Cerebellar nuclear complex (tissue), 1 donor: ENCODE results near the gene TEAD1.
"Not testable (repeated sequence)": the region's sequence is repeated elsewhere in the genome, so short reads cannot be mapped to it uniquely, and the experiment has no call there.

Experiments used
- DNase-seq, 2 experiments: peaks; one replicate each; lab custom pipeline; 2025; lab: John Stamatoyannopoulos, UW

The TEAD1 gene

DNA sequence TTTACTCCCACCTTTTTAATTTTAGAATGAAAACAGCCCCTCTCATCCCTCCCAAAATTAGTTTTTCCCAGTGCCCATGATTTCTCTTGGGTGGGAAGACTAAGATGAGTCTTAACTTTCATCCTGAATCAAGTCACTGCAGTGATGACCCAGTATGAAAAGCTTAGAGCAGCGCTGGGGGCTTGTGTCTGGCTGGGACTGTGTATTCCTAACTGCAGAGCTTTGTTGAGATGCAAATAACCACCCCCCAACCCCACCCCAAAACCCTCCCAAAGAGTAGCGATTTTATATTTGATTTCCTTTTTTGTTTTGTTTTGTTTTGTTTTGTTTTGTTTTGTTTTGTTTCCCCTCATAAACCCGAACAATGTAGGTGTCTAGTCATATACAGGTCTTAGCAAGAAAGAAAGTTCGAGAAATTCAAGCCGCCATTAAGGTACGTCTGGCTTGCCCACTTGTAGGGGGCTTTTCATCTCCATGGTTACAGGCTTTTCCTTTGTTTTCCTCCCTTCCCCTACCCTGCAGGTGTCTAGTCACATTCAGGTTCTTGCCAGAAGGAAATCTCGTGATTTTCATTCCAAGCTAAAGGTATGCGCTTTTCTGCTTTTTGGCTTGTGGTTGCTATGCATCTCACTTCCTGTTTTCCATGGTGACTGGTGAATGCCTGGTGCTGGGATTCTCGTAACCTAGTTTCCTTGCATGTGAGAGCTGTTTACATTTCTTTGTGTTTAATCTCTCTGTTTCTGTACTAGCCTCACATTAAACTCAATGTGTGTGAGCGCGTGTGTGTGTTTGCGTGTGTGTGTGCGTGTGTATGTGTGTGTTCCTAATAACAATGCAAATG, 190.3 kb downstream of the TEAD1 start:
- no peak for DNase-seq

DNA sequence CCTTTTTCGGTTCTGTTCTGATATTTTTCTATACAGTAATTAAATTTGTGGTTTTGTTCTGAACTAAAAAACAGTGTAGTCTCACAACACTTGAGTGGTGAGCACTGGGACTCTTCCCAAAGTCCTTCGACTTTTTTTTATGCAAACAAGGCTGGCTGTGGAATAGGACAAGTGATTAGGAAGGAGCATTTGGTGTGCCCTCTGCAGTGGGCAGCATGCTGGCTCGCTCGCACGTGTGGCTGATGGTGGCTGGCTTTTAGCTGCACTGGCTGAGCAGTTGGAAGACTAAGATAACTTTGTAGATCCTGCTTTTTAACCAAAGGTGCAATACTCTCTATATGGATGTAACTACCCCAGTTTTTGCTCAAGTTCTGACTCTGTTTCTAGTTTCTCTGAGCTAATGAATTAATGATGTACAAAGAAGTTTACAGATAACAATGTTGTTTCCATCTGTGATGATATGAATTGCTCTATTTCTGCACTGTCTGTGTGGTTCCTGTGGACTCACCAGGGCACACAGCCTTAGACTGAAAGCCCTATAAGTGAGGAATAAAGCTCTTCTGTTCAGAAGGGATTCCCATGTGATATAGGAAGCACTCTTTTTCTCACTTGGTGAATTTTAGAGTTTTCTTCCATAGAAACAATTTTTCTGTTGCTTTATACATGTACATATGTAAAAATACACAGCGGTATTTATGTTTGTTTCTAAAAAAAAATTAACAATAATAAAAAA, 191.8 kb downstream of the TEAD1 start:
- peak in 1 of 2 experiments; percentile 28 for DNase-seq

DNA sequence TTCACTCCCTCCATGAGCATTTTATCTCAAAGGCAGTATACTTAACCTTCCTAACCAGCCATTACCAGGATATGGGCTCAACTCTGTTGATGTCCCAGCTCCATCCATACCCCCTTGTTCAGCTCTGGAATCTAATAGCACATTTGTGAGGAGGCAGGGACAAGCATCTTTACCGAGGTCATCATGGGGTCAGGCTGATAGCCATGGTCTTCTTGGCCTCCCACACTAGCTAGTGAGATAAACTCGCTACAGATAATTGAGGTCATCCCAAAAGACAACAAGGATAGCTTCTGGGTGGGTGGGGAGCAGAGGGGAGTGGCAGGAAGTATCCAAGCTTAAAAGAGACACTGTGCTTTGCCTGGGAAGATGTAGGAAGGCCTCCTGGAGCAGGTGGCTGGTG, 193.3 kb downstream of the TEAD1 start:
- DNase-seq, result no peak

DNA sequence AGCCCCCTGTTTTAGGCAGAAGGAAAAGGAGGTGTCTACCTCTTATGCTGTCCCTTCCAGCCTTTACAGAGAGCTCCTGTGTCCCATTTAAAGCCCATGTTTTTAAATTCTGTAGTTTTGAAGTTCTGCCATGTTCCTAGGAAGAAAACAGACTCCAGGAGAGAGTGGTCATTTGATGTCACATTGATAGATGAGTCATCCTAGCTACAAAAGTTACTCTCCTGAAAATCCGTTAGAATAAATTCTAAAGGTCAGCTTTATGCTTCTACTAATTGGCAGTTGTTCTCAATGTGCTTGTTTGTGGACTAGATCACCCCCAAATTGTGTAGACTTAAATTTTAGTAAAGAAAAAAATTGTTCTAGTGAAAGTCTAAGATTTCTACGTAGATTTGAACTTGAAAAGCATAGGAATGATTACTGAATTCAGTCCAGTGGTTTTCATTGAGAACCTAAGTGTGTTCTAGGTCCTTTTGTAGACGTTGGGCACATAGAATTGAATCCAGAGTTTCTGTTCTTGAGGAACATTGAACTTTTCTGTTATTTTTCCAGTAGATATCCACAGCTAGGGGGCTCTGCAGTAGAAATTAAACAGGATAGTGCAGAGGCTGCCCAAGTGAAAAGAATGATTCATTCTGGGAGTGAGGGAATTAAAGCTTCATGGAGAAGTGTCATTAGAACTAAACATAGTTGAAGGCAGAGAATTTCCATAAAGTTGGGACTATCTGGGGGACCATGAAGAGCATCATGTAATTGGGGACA, 194.3 kb downstream of the TEAD1 start:
- DNase-seq, result no peak

DNA sequence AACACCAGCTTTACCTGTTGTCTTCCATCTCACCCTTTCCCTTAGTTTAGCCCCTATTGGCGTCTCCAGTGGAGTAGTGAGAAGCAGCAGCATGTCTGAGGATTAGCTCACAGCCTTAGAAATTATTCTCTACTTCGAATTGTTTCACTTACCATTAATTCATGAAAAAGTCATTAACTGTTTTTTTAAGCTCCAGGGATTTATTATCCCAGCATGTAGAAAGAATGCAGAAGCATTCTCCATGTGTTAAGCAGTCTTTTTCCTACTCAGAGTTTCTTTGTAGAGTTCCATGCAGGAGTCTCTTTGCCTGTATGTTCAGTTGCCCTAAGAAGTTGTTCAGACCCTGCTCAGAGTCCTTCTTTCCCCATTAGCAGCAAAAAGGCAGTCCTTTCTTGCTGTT, 197.0 kb downstream of the TEAD1 start:
- no peak for DNase-seq

DNA sequence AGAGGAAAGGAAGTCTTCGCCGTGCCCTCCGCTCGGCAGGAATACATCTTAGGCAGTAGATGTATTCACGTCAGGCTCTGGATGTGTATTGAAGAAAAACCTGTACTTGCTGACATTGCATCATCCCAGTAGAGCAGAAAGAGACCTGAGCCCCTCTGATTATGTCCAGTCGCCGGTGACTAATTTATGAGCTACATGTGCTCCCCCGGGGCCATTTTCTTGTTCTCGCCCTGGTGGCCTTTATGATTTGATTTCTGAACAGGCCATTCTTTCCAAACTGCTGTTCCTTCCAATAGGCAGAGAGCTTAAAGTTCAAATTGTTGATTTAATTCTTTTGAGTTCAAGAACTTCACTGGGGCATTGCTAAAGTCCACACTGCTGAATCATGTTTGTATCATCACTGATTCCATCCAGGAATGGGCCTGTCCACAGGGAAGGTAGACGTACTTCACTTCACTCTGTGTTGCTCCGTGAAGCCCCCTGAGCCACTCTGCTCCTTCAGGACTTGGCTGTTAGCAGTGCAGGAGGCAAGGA, 197.6 kb downstream of the TEAD1 start:
- no peak for DNase-seq

DNA sequence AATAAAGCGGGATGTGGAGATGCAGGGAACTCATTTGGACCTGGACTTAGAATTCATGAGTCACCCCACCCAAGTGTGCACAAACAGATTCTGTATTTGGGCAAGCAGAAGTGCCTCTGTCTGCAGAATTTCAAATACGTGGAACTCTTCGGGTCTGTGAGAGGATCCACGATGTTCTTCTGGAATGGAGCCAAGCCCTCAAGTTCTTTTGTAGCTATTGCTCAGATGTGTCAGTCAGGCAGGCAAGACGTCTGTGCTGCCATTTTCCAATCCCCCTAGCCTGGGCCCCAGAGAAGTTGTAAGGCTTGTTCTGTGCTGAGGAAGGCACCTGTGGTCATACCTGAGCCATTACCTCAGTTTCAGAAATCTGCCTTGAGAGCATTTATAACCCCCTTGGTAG, 202.1 kb downstream of the TEAD1 start:
- no peak for DNase-seq

DNA sequence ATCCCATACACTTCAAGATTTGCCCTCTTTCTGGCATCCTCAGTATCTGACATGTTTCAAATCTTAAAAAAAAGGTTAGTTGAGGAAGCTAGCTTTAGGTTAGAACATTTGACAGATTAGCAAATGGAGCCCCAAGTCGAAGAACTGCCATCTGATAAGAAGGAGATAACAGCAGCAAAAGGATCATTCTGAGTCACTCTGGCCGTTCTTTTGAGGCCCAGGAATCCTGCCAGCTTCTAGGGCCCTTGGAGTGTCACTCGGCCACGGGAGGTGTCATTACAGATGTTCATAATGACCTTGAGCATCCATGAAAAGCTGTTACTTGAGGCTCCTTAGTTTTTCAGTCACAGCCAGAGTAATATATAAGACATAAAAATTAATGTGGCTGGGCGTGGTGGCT, 202.8 kb downstream of the TEAD1 start:
- no peak for DNase-seq

DNA sequence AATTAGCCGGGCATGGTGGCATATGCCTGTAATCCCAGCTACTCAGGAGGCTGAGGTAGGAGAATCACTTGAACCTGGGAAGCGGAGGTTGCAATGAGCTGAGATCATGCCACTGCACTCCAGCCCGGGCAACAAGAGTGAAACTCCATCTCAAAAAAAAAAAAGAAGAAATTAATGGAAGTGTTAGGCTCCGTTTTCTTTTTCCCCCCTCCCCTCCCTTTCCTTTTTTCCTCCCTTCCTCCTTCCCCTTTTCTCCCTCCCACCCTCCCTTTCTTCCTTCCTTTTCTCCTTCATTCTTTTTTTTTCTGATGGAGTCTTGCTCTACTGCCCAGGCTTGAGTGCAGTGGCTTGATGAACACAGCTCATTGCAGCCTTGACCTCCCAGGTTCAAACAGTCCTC, 203.3 kb downstream of the TEAD1 start:
- not testable (repeated sequence) for DNase-seq

DNA sequence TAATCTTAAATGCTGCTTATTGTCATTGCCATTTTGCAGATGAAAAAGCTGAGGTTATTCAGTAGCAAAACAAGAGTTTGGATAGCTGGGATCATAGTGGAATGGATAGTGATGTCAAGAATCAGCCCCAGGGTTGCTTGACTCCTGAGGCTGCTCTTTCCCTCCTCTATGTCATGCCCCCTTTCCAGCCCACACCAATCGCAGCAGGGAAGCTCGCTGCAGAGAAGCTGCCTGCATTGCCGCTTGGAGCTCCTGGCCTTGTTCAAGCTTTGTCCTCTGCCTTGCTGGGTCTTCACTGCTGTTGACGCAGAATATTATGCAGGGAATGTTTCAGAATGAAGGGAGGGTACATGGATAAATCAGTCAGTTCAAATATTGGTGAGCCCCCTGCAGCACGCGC, 206.1 kb downstream of the TEAD1 start:
- DNase-seq, result no peak

DNA sequence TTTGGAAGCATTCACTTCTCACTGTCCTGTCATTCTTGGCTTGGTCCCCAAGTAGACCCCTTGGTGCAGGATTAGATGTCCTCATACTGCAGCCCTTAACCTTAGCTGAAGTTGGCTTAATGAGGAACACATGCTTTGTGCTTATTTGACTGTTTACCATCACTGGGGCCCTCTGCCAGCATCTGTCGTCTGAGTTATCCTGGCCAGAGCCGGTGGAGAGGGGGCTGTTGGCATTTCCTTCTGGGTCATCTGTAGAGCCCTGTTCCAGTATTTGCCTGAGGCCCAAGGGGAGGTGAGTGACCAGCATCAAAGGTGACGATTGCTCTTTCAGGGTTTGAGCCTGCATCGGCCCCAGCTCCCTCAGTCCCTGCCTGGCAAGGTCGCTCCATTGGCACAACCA, 208.4 kb downstream of the TEAD1 start:
- no peak for DNase-seq

DNA sequence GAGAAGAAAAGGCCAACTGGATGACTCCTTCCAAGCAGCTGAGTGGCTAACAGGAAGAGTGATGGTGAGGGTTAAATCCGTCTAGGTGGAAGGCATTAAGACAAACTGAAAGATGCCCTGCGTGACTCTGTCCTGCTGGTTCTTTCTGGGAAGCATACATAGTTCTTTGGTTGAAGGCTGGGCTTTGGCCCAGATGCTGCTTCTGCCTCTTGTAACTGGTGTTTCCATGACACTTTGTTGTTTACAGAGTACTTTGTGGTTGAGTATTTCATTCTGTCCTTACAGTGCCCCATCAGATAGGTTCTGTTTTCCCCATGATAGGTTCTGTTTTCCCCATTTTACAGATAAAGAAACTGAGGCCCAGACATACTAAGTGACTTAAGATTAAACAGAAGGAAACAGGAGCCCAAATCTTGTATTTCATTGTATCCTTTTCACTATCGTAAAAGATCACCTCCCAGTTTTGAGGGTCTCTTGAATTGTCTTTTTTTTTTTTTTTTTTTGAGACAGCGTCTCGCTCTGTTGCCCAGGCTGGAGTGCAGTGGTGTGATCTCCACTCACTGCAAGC, 210.6 kb downstream of the TEAD1 start:
- no peak for DNase-seq

DNA sequence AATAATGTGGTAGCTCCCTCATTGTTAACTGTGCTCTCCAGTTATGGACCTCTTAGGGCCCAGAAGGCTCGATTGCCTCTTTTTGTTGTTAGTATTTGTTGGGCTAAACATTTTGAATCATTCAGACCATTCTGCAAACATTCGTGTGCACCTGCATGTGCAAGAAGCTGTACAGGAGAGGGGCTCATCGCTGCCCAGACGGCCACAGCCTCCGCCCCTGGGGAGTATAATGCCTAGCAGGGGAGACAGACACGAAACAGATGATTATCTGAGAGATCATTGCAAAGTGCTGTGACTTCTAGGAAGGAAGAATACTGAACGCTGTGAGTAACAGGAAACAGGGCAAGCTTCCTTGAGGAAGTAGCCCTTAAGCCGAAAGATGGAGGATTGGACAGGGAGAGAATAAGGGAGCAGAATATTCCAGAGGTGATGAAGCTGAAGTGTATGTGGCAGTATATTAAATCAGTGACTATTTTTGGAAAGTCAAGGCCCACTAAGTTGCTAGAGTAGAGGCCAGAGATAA, 211.6 kb downstream of the TEAD1 start:
- DNase-seq, result no peak

DNA sequence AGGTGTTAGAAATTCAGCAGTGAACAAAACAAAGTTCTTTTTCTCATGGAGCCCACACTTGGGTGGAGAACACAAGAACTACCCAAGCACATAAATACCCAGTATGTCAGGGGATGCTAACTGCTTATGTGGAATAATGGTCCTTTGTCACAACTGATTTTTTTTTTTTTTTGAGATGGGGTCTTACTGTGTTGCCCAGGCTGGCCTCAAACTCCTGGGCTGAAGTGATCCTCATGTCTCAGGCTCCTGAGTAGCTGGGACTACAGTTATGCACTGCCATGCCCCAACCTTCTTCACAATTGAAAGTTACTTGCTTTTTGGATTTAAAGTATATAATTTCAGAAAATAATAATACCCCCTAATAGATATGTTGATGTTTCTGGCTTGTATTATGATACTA, 212.3 kb downstream of the TEAD1 start:
- no peak for DNase-seq

DNA sequence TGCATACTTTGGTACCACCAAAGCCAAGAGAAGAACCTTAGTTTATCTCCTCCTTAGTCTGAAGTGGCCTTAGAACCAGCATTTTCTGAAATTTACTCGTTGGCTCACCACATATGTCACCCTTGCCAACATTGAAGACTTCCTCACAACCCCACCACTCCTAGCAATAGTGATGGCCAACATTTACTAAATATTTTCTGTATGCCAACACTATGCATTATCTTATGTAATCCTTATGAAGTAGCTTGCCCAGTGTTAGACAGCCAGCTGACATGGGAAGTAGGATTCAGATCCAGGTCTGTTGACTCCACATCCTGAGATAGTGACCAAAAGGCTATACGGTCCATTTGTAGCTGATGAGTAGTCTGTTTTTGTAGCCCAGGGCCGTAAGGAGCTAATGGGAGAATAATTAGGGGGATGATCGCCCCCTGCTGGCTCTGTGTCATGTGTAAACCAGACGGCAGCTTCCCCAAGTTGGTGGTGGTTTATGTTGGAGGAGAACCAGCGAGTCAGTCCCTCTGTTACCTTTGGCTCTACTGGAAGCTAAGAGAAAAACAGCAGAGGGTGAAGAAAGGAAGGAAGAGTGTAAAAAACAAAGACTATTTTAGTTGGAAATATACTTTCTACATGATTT, 214.4 kb downstream of the TEAD1 start:
- no peak for DNase-seq

DNA sequence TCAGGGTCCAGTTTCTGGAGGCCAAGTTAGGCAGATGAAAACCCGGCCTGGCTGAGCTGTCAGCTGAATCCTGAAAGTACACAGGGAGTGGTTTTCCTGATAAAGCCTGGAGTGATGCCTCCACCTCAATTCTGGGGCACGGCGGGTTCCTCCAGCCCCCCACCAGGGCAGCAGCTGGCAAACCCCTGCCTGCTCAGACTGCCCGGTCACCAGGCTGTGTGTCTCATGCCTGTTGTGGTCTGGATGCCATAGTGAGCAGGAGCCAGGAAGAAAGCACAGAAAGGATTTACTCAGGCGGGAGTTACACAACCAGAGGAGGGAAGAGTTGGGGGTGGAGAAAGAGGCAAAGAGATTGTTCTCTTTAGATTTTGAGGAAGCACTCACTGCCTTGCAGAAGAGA, 215.0 kb downstream of the TEAD1 start:
- no peak for DNase-seq

DNA sequence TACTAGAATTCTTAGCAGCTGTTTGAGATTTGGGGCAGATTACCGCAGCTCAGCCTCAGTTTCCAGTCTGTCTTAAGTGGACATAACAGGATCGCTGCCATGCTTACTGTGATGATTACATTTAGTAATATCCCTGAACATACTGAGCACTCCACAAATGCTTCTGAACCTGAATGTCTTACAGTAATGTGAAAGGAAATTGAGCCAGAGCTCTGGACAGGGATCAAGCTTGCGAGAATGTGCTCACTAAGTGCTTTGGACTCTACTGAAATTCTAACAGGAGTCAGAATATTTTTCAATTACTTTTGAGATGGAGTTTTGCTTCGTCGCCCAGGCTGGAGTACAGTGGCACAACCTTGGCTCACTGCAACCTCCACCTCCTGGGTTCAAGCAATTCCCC, 216.3 kb downstream of the TEAD1 start:
- no peak for DNase-seq

DNA sequence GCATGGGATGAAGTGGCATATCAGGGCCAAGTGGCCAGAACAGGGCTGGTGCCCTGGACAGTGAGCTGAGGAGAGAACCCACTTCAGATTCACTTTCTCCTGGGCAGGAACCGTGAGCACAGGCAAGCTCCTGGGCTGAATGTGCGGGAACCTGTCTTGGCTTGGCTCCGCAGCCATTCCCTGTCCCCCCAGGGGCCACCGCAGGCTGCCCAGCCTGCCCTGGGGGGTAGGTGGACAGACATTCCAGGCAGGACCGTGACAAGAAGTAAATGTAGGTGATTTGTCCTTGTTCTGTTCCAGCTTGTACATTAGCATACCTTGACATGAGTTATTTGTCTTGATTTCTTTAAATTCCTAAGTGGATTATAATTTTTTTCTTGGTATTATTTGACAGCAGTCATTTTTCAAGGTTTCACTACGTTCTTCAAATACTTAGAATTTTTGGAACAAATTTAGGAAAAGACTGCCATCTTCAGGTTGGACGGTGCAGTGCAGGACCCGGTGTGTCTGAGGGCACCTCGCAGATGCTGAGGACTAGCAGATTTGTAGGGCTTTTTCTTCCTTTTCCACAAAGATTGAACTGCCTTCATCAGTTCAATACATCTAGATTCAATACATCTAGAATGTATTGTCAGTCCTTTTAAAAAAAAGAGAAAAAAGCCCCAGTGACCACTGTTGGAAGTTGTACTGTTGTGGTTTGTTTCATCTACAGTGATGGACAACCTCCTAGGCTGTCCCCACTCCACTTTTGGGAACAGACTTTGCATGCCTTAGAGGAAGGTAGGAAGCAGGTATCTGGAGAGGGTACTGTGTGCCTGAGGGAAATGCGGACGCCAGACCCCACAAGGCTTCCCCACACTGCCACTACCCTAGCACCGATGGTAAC, 219.8 kb downstream of the TEAD1 start:
- DNase-seq, result peak in 1 of 2 experiments; percentile 51

DNA sequence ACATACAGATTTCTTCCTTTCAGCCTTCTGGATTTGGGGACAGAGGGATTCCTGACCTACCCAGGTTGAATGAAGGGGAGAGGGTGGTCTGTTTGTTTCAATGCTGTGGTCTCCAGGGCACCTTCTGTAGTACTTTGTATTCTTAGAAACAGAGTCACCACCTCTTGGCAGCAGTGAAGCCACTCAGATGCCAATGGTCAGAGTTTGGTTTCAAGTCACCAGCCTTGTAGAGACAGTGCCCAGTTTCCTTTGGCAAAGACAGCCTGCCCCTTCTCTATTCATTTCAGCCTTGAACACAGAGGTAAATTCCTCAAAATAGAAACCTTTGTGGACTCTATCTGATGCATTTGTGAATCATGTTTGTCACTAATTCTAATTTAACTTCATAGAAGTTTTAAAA, 223.2 kb downstream of the TEAD1 start:
- DNase-seq, result no peak

DNA sequence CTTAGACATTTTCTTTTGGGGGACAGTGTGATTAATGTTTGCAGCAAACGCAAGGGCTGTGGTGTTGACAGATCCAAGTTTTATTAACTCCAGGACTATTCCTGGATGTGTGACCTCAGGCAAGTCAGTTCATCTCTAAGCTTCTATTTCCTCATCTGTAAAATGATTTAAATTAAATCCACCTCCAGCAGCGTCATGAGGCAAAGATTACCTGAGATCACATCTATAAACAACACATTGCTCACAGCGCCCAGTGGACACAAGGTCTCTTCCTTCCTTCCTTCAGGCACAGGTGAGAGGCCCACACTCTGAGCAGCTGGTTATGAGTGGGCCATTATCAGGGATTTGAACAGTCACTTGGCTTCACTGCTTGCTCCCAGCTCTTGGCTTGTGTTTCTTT, 223.6 kb downstream of the TEAD1 start:
- no peak for DNase-seq
